Suppressor macrophage (primary cell): Measurements from ENCODE around the gene FARP2.

Source experiments
- DNase-seq, 4 experiments: peaks; one replicate each; pipeline ENCODE4 v3.0.0-alpha.2; 2020 to 2022

FARP2 gene

GRCh38 chr2:241323778-241324177, 32.3 kb upstream of the FARP2 start:
- DNase-seq, result no peak

GRCh38 chr2:241324775-241325174, 31.3 kb upstream of the FARP2 start:
- peak in 3 of 4 experiments; percentile 1 to 68 (median 67) for DNase-seq

DNA sequence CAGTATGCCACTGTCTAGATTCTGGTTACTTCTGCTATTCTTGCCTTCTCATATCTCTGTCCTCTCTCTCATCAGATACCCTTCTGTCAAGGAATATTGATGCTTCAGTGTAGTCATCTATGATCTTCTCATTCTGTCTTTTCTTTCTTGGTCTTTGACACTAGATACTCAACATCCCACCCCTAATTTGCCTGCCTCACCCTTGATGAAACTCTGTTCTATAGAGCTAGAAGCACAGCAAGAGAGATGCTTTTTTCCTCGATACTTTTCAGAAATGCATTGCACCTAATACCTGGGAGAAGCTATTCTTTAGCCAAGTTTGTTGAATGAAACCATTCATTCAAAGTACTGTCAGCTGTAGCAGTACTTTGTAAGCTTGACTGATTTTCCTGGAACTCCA, 30.8 kb upstream of the FARP2 start:
- DNase-seq, result no peak

- no peak for DNase-seq
Measured at GRCh38 chr2:241329669-241330615, 26.1 kb upstream of the FARP2 start.

GRCh38 chr2:241330616-241330981, 25.5 kb upstream of the FARP2 start:
- DNase-seq, result no peak

GRCh38 chr2:241334813-241335212, 21.3 kb upstream of the FARP2 start:
- DNase-seq, result no peak

DNA sequence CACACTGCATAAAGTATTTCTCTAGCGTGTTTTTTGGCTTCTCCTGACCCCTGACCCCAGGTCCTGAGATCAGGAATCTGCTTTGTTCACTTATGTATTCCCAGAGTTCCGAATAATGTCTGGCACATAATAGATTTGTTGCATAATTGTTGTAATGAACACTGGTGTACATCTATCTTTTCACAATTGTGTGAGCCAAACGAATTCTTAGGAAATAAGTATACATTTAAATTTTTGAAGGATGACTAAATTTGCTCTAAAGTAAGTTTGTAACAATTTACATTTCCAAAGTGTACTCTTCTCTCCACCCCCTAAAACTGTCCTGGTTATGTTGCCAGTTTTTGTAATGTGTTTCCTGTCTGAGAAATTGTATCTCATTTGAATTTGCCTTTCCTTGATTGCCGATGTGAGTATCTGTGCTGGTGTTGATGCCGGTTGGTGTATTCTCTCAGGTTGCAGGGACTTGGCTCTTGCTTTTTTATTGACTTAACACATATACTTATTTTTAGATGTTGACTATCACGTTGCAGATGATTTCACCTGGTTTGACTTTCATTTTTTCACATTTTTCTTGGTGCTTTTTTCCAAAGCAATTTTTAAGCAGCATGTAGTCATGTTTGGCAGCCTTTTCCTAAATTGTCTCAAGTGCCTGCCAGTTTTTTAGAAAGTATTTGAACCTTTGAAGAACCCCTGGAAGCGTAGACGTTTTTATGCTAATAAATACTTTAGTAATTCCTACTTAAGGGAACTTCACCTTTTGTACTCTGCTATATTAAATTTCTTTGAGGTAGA, 16.1 kb upstream of the FARP2 start:
- no peak for DNase-seq

DNA sequence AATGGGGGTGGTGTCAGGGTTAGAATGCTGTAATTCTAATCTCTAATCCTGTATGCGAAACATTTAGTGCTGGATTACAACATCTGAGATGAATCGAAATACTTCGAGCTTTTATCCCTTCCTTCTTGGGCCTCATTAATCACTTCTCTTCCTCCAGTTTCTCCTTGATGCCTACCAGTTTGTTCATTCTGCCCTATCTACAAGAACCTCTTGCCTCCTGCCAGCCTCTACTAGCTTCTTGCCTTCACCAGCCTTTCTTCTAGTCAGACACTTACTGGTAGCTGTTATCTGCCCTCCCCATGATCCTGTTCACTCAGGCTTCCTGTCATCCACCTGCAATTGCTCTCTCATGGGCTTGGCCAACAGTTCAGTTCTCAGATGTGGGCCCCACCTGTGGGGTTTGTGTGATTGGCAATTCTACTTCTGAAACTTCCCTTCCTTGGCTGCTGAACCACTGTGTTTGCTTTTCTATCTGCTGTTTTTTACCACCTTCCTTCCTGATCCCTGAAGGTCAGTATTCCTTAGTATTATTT, 15.4 kb upstream of the FARP2 start:
- DNase-seq, result no peak

DNA sequence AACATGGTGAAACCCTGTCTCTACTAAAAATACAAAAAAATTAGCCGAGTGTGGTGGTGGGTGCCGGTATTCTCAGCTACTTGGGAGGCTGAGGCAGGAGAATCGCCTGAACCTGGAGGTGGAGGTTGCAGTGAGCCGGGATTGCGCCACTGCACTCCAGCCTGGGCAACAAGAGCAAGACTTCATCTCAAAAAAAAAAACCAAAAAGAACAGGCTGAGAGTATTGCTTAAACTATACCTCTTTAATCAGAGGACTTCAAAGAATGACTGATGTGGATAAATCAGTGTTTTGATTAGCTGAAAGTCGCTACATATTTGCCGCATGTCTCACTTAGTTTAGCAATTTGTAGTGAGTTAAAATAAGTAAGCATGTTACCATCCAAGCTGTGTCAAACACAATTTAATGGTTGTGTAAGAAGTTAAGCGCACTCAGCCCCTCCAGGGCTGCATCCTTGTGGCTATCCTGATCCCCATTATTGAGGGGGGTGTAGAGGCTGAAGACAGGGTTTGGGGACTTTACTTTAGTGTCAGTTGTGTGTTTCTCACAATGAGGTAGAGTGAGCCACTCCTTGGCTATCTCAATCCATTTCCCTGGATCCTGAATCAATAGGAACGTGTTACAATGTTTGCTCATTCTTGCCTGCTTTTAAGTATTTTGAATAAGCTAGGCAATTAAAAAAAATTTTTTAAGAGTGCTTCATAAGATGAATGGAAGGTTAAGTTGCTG, 11.0 kb upstream of the FARP2 start:
- DNase-seq, result no peak

DNA sequence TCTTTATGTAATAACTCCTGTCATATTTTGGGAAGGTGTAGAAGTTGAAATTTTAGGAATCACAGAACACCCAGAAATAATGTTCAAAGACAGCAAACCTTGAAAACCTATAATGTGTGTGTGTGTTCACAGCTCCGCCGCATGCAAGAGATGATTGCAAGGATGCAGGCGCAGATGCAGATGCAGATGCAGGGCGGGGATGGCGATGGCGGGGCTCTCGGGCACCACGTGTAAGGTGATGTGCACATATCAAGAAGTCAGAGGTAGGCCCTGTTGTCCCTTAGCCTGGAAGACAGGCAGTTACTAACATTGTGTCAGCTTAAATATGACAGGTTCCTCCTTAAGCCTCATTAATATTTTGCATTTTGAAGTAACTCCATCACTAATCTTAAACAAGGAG, 6.1 kb upstream of the FARP2 start:
- no peak for DNase-seq

DNA sequence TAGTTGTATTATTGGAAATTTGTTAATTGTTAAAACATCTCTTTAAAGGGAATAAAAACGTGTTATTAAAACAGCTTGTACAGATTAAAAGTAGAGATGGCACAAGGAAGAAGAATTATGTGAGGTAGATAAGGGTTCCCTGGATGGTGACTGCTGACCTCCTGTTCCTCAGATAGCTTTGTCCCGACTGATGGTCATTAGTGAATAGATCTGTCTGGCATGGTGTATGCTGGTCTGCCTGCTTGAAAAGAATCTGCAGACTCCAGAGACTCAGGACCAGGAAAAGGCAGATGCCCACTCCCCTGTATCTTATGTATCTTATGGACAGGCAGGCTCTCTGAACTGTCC, 5.6 kb upstream of the FARP2 start:
- DNase-seq, result no peak

- DNase-seq, result no peak
Measured at GRCh38 chr2:241350878-241351639, 5.0 kb upstream of the FARP2 start.

GRCh38 chr2:241351640-241352031, 4.4 kb upstream of the FARP2 start:
- DNase-seq, result no peak

DNA sequence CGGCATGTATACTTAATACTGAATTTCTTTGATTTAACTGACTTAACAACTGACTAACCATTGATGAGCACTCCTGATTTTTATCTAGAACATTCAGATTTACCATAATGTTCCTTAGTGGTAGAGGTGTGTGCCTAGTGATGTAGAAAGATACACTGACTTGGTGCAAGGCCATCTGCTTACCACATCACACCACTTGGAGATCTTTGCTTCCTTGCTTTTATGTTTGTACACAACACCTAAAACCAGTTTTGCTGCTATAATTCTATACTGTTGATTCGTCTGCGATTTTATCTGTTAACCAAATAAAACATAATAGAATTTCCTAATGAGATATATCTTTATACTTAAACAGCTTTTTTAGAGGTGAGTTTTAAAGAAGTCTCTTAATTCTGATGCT, 3.9 kb upstream of the FARP2 start:
- DNase-seq, result no peak

DNA sequence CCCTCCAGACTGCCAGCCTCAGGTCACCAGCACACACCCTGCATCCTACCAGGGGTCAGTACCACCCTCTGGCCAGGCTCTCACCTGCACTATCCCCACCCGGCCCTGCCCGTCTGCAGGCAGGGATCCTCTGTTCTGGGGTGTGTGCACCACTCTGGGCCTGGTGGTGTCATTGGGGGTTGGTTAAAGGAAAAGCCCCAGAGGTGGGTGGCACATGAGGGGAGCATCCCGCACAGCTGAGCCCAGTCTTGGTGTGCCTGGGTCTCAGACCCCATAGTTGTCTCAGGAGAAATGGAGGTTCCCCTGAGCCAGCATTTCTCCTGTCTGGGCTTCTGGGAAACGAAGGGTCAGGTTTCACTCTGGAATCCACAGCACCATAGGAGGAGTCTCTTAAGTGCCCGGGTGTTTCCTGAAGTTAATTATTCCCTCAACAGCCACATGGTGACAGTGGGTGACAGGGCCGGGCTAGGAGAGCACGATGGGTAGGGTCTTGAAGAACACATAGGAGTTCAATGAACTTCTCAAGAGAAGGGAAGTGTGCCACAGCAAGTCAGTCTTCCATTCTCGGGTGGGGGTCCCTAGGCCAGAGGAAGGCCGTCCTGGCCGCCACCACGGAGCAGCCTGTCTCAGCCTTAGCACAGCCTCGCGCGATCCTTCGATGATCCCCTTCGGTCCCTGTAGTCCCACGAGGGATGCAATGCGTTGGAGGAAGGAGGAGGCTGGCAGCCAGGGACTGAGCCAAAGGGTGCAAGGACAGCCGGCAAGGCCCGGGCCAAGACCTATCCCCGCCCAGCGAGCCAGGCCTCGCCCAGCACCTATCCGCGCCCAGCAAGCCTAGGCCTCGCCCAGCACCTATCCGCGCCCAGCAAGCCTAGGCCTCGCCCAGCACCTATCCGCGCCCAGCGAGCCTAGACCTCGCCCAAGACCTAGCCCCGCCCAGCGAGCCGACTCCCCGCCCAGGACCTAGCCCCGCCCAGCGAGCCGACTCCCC, 1.1 kb upstream of the FARP2 start:
- DNase-seq, result peak; percentile 51 to 84 (median 71)

DNA sequence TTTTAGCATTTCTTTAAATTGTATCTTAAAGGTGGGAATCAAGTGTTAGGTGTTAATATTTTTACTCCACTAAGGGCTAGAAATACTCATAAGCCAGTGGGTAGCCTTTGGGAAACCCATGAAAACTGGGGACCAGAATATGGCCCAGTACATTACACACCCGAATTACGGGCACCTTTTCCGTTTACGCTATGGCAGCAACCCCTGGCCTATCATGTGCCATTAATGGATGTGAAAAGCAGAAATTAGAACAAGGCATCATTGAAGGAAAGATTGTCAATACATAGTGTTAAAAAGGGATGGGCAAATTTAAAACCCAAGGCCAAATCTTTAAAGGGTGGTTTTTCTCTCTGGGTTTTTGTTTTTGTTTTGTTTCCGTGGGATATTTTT, 781 bp downstream of the FARP2 start:
- peak in 2 of 4 experiments; percentile 11 to 14 for DNase-seq

DNA sequence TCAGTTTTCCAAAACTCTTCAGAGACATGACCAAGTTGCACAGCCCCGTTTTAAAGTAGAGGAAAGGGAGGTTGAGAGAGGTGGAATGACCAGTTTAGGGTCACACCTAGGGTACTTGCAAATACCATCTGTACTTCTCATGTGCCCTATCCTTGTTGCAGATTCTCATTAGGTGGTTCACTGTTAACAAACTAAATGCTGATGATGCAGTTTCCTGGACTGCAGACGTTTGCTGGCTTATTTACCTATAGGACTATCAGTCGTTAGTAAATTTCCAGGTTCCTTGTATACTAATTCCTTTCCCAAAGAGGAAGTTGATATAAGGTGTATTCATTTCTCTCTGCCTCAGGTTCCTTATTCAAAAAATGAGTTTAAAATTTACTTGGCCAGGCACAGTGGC, 1.4 kb downstream of the FARP2 start:
- no peak for DNase-seq

DNA sequence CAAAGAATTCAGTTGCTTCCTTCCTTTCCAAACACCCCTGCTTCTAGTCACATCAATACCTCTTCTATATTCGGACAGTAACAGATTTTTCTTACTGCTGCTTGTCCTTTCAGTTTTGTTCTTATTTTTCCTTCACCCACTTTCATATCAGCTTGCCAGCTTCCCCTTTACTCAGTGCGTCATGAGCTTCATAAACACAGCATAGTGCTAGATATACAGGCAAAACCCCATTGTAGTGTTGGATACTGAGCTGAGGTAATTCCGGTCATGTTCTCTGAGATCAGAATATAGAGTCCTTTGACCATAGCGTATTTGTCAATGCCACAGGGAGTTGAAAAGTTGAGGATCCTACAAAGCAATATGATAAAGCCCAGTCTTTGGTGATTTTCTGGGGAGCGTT, 2.4 kb downstream of the FARP2 start:
- DNase-seq, result peak; percentile 70 to 89 (median 75)

DNA sequence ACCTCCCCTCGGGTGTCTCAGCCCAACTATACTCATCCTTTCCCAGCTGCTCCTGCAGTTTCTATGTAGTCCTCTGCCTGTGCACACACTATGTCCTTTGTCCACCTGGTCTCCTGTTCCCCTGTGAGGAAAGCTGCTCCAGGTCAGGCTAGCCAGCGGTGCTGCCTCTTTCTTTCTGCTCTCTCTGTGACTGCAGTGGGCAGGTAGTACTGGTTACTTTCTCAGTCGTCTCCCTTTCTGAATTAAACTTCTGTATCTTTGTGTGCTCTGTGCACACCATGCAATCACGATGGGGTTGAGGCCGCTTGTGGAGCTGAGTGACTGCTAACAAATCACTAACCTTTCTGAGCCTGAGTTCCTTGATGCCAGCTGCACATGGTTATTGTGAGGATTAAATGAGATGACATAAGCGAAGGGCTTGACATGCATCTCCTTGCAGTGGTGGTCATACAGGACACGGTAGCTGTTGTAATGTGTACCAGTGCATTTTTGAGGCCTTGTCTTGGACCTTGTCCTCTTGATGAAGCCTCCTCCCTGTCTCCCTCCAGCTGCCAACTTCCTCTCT, 3.5 kb downstream of the FARP2 start:
- no peak for DNase-seq

- no peak for DNase-seq
Measured at GRCh38 chr2:241363426-241363825, 7.3 kb downstream of the FARP2 start.

DNA sequence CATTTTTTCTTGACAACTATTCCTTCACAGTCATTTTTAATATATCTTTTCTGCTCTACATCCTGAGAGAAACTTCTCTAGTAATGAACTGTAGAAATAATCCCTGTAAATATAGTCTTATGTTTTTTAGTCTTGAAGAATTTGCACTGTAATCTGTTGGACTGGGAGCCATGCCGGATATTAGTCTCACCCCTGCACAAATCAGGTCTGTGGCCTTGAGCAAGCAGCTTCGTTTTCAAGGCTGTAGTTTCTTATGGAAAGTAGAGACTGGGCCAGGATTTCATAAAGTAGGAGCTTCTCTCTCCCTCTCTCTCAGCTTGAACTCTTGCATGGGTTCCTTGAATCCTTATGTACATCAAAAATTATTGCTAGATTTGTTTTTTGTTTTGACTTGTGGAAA, 8.7 kb downstream of the FARP2 start:
- DNase-seq, result no peak
